Endodermal cell (in vitro differentiated cells): Measurements from ENCODE around the gene PPM1G. TPM values are rescaled to one million over a fixed set of nuclear protein-coding genes. Genes with fewer than 3 reads are reported as not detected.

ENCODE experiments used
- DNase-seq: peaks from one replicate; pipeline ENCODE4 v3.0.0-alpha.2; 2017
- H3K27ac ChIP-seq: 2 replicates; pipeline ENCODE4 v1.5.1; 2013; ENCODE audit warnings: mild to moderate bottlenecking, low read depth, low read length, moderate library complexity
- H3K27me3 ChIP-seq: 2 replicates; pipeline ENCODE4 v1.6.1; 2013; ENCODE audit warnings: mild to moderate bottlenecking, low read length, moderate library complexity; ENCODE audit not compliant: insufficient read depth, control insufficient read depth, poor library complexity, severe bottlenecking
- H3K36me3 ChIP-seq: 2 replicates; pipeline ENCODE4 v1.7.0; 2013; ENCODE audit warnings: mild to moderate bottlenecking, low read length, moderate library complexity; ENCODE audit not compliant: control insufficient read depth, insufficient read depth
- H3K4me1 ChIP-seq: one replicate; pipeline ENCODE4 v1.7.0; 2013; ENCODE audit warnings: low read length; ENCODE audit not compliant: control insufficient read depth, insufficient read depth
- H3K4me3 ChIP-seq: 2 replicates; pipeline ENCODE4 v1.5.1; 2013; ENCODE audit warnings: mild to moderate bottlenecking, low read length, moderate library complexity
- H3K9ac ChIP-seq: 2 replicates; pipeline ENCODE4 v1.6.1; 2013; ENCODE audit warnings: mild to moderate bottlenecking, low read length, moderate library complexity; ENCODE audit not compliant: poor library complexity, severe bottlenecking; ENCODE audit errors: extremely low read depth
- H3K9me3 ChIP-seq: 2 replicates; pipeline ENCODE4 v1.6.1; 2013; ENCODE audit warnings: mild to moderate bottlenecking, low read length, moderate library complexity; ENCODE audit not compliant: control insufficient read depth
- H3K27ac Mint-ChIP-seq: 2 replicates; pipeline ENCODE4 v1.8.0; 2020; ENCODE audit warnings: mixed read lengths
- H3K27me3 Mint-ChIP-seq: 2 replicates; pipeline ENCODE4 v1.8.0; 2021; ENCODE audit warnings: mild to moderate bottlenecking, mixed read lengths; ENCODE audit not compliant: insufficient read depth
- H3K36me3 Mint-ChIP-seq: 2 replicates; pipeline ENCODE4 v1.8.0; 2020; ENCODE audit warnings: low read depth, mixed read lengths
- H3K4me1 Mint-ChIP-seq: 2 replicates; pipeline ENCODE4 v1.8.0; 2020; ENCODE audit warnings: mixed read lengths
- H3K4me3 Mint-ChIP-seq: 2 replicates; pipeline ENCODE4 v1.8.0; 2020; ENCODE audit warnings: mild to moderate bottlenecking, moderate library complexity, mixed read lengths
- H3K9me3 Mint-ChIP-seq: 2 replicates; pipeline ENCODE4 v1.8.0; 2020; ENCODE audit warnings: mild to moderate bottlenecking, mixed read lengths
- CTCF ChIP-seq: fragments of 200-600 bp; sonication (generic); conservative IDR thresholded peaks from 2 replicates; pipeline ENCODE4 v1.5.0; 2021; ENCODE audit warnings: antibody characterized with exemption, mild to moderate bottlenecking
- WGBS, 2 experiments: methylation state at CpG; one replicate each; pipeline versions ENCODE4 v1.1.5 to v1.1.7; 2013; ENCODE audit warnings: missing lambda C conversion rate in 2 of 2, mixed read lengths in 1 of 2; ENCODE audit not compliant: insufficient coverage in 1 of 2, insufficient read length in 1 of 2; 5-methylcytosine and 5-hydroxymethylcytosine counted together
- total RNA-seq, 2 donors: library from RNA; stranded (reverse); fragmentation: NEBNext Ultra II Directional in 1 of 2; extraction: Animal tissue kit (Norgen Biotek cat#: 25700) in 1 of 2; gene quantifications; 2 replicates in 1 of 2; 3 replicates in 1 of 2; pipeline ENCODE4 v1.2.1, GENCODE V29; 2021

PPM1G gene
- total RNA-seq, 2 donors from 2014 or later = 124 to 125 TPM

- Mint-ChIP-seq H3K36me3 (peaks cover 51% of the 10 kb centered on the region), H3K27ac (no peak overlapping the region), H3K27me3 (no peaks in the 10 kb centered on the region), H3K9me3 (peaks cover 13% of the 10 kb centered on the region), H3K4me3 (no peak overlapping the region), H3K4me1 (peaks cover 2% of the 10 kb centered on the region)
- TF ChIP-seq CTCF = no peak
- Histone ChIP-seq H3K9ac (no peak overlapping the region), H3K36me3 (peaks cover 32% of the 10 kb centered on the region), H3K9me3 (peaks cover 15% of the 10 kb centered on the region), H3K27ac (no peak overlapping the region), H3K4me3 (no peak overlapping the region), H3K4me1 (no peaks in the 10 kb centered on the region), H3K27me3 (no peaks in the 10 kb centered on the region)
- WGBS, 2 experiments = 97 to 100% methylated on average over 2 to 4 of the region's 4 CpGs
- no peak for DNase-seq
Measured at GRCh38 chr2:27362678-27363420, 46.5 kb downstream of the PPM1G start.

- H3K4me1 Mint-ChIP-seq = peaks cover 20% of the 10 kb centered on the region
- no peaks in the 10 kb centered on the region for H3K36me3 ChIP-seq
- peak; percentile 98 for DNase-seq
- WGBS, 2 experiments = 0% methylated on average over 43 to 67 of the region's 67 CpGs
- H3K4me3 Mint-ChIP-seq = peak within 1 kb of the TSS; percentile 94
- peaks cover 16% of the 10 kb centered on the region for H3K9me3 Mint-ChIP-seq
- H3K27ac Mint-ChIP-seq = peak within 1 kb of the TSS; percentile 100
- peak within 1 kb of the TSS; percentile 91 for H3K4me3 ChIP-seq
- peaks cover 24% of the 10 kb centered on the region for H3K36me3 Mint-ChIP-seq
- H3K9me3 ChIP-seq = peaks cover 18% of the 10 kb centered on the region
- no peaks in the 10 kb centered on the region for H3K27me3 Mint-ChIP-seq
- H3K4me1 ChIP-seq = no peaks in the 10 kb centered on the region
- peak within 1 kb of the TSS; percentile 98 for H3K27ac ChIP-seq
- H3K27me3 ChIP-seq = no peaks in the 10 kb centered on the region
- peak within 1 kb of the TSS; percentile 94 for H3K9ac ChIP-seq
- TF ChIP-seq CTCF = no peak
Measured at GRCh38 chr2:27356382-27357181, 52.8 kb downstream of the PPM1G start, which contains the start of gene GTF3C2. Gene GTF3C2 (minus strand): TSS chr2:27356764. CDS start chr2:27343554, 13,210 bp downstream.

- H3K27ac ChIP-seq = peak overlapping the region; percentile 98
- H3K9me3 ChIP-seq = peaks cover 16% of the 10 kb centered on the region
- Mint-ChIP-seq H3K9me3 (peaks cover 14% of the 10 kb centered on the region), H3K27me3 (no peaks in the 10 kb centered on the region), H3K36me3 (peaks cover 22% of the 10 kb centered on the region), H3K4me3 (peak overlapping the region; percentile 94), H3K27ac (peak overlapping the region; percentile 100), H3K4me1 (peaks cover 20% of the 10 kb centered on the region)
- H3K4me1 ChIP-seq = no peaks in the 10 kb centered on the region
- H3K4me3 ChIP-seq = peak overlapping the region; percentile 91
- 0 to 1% methylated on average over 7 to 12 of the region's 12 CpGs for WGBS, 2 experiments
- DNase-seq = peak; percentile 84
- no peak for TF ChIP-seq CTCF
- no peaks in the 10 kb centered on the region for H3K27me3 ChIP-seq
- no peaks in the 10 kb centered on the region for H3K36me3 ChIP-seq
- H3K9ac ChIP-seq = peak overlapping the region; percentile 94
Measured at GRCh38 chr2:27356056-27356381, 53.4 kb downstream of the PPM1G start.
